Measurements from ENCODE around the gene LPP. TPM values are rescaled to one million over a fixed set of nuclear protein-coding genes. Genes with fewer than 3 reads are reported as not detected.
A peak's percentile ranks its signal among the peaks of the same experiment; 100 is the strongest.

LPP gene
- total RNA-seq, 1 experiment from 2014 or later, result 148 TPM

DNA sequence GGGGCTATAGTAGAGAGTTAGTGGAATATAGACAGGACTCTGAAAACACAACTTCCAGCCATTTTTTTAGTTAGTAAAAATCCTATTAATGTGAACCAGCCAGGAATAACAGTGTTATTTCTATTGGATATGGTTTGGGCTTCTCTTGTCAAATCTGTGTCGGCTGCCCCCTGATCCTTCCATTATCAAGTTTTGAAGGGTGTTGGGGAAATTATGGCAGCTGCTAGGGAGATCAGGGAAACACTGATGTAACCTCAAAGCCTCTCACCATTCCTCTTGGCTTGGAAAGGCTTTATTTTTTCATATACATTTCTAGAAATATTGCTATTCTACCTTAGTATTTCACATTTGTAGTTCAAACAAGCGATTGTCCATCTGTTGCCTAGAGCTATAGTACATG, 724.1 kb downstream of the LPP start:
- Histone ChIP-seq H2AFZ (no peak overlapping the region), H3K4me3 (no peak overlapping the region), H3K79me2 (ENCODE audit: low read depth) (no peaks in the 10 kb centered on the region), H3F3A (ENCODE audit: insufficient read depth, low read depth) (peaks cover 18% of the 10 kb centered on the region), H3K36me3 (ENCODE audit: low read depth) (peaks cover 19% of the 10 kb centered on the region; the same call in 1 of the 2 replicates), H3K27ac (no peak overlapping the region), H4K20me1 (ENCODE audit: insufficient read depth) (no peaks in the 10 kb centered on the region), H3K9me2 (ENCODE audit: insufficient read depth) (no peaks in the 10 kb centered on the region), H3K27me3 (ENCODE audit: insufficient read depth, low read depth) (no peaks in the 10 kb centered on the region), H3K4me1 (replicated peaks; ENCODE audit: insufficient read depth) (peaks cover 25% of the 10 kb centered on the region), H3K4me2 (no peak overlapping the region), H3K9me3 (ENCODE audit: insufficient read depth, low read depth) (no peaks in the 10 kb centered on the region)
- ChIA-PET POLR2A (ENCODE audit: unreplicated experiment) (no interaction called here), CTCF (no interaction called here)
- no TSS peak for BruUV-seq (replicated peaks)
- no peak for DNase-seq
- TF ChIP-seq CTCF (conservative IDR thresholded peaks at IDR 0.05) (no peak), EZH2 (IDR thresholded peaks at IDR 0.05; ENCODE audit: low read depth) (no peak)
- intact Hi-C loops (cut with micrococcal nuclease; ENCODE audit: unreplicated experiment), result no loop called here

GRCh38 chr3:188881954-188882641, 728.1 kb downstream of the LPP start:
- CTCF ChIA-PET, result interaction anchor here (0.9 to 1.8 kb wide), 5 partner anchors 18 to 1144 kb away, joined by 3 to 8 read pairs (median 4); no protein-coding TSS in a partner anchor

More at GRCh38 chr3:188881954-188882641, 728.1 kb downstream of the LPP start:
- DNase-seq, result peak in 1 of 2 experiments; percentile 96
- no TSS peak for BruUV-seq (replicated peaks)
- intact Hi-C loops (cut with micrococcal nuclease; ENCODE audit: unreplicated experiment), result loop anchor here (1.0 to 5.0 kb wide), 5 partner anchors 65 to 1145 kb away; no protein-coding TSS in a partner anchor
- Histone ChIP-seq H4K20me1 (ENCODE audit: insufficient read depth) (no peaks in the 10 kb centered on the region), H3K27me3 (ENCODE audit: insufficient read depth, low read depth) (no peaks in the 10 kb centered on the region), H3K9me2 (ENCODE audit: insufficient read depth) (no peaks in the 10 kb centered on the region), H3K9me3 (ENCODE audit: insufficient read depth, low read depth) (no peaks in the 10 kb centered on the region), H3K4me2 (peak overlapping the region; percentile 51), H3K4me1 (replicated peaks; ENCODE audit: insufficient read depth) (peaks cover 25% of the 10 kb centered on the region), H3K79me2 (ENCODE audit: low read depth) (no peaks in the 10 kb centered on the region), H2AFZ (no peak overlapping the region), H3K4me3 (no peak overlapping the region), H3K36me3 (ENCODE audit: low read depth) (no peaks in the 10 kb centered on the region), H3K27ac (peak overlapping the region; percentile 57), H3F3A (ENCODE audit: insufficient read depth, low read depth) (peaks cover 18% of the 10 kb centered on the region)
- TF ChIP-seq CTCF (conservative IDR thresholded peaks at IDR 0.05) (no peak), EZH2 (IDR thresholded peaks at IDR 0.05; ENCODE audit: low read depth) (no peak)
- POLR2A ChIA-PET (ENCODE audit: unreplicated experiment), result interaction anchor here (0.6 to 1.2 kb wide), 5 partner anchors 9 to 1478 kb away, joined by 3 to 11 read pairs (median 3); no protein-coding TSS in a partner anchor

All from PC-9 (cell line).